HG02943 (cell line): ENCODE measurements around the gene ITLN1.

ENCODE experiments used
- ATAC-seq: cut with Tn5 transposase; IDR thresholded peaks from one replicate; pipeline ENCODE4 v1.9.1; 2021; ENCODE audit warnings: mild to moderate bottlenecking, low read depth, moderate library complexity; ENCODE audit not compliant: unreplicated experiment

ITLN1 gene

GRCh38 chr1:160827418-160827817, 57.6 kb downstream of the ITLN1 start:
- no peak for ATAC-seq

GRCh38 chr1:160826546-160826945, 58.4 kb downstream of the ITLN1 start:
- no peak for ATAC-seq
